PC-3 (cell line): ENCODE measurements around the gene GALNT1. TPM values are rescaled to one million over a fixed set of nuclear protein-coding genes. Genes with fewer than 3 reads are reported as not detected.

Experiments
- ATAC-seq: fragments of 200-7000 bp; cut with Tn5 transposase; 2 replicates; pipeline ENCODE4 v1.9.1; 2020; ENCODE audit warnings: mild to moderate bottlenecking, moderate library complexity
- BruUV-seq: library from RNA; stranded (reverse); fragments of 400-500 nt; replicated peaks from 2 replicates; lab custom pipeline; 2021; lab: Mats Ljungman, UMichigan
- CTCF ChIA-PET: fragments of 300-600 bp; sonication (Branson Sonifier 250); formaldehyde crosslinking; loops from one replicate; lab custom pipeline; 2022; ENCODE audit warnings: antibody characterized with exemption; lab: Charles Lee
- POLR2A ChIA-PET: fragments of 300-600 bp; sonication (Branson Sonifier 250); formaldehyde crosslinking; loops from one replicate; lab custom pipeline; 2022; ENCODE audit warnings: antibody characterized with exemption; ENCODE audit not compliant: unreplicated experiment; lab: Charles Lee
- DNase-seq: peaks from one replicate; pipeline ENCODE4 v3.0.0-alpha.2; 2015
- H2AFZ ChIP-seq: fragments of 300-600 bp; sonication (generic); 2 replicates; pipeline ENCODE4 v1.6.0; 2016; ENCODE audit warnings: antibody characterized with exemption, low read length
- H3F3A ChIP-seq: fragments of 300-600 bp; sonication (generic); one replicate; pipeline ENCODE4 v1.6.0; 2017; ENCODE audit warnings: antibody characterized with exemption, low read length, control low read depth, mild to moderate bottlenecking; ENCODE audit not compliant: unreplicated experiment
- H3K27ac ChIP-seq: fragments of 300-600 bp; sonication (generic); 2 replicates; pipeline ENCODE4 v1.5.1; 2016; ENCODE audit warnings: mild to moderate bottlenecking, low read length
- H3K27me3 ChIP-seq: fragments of 300-600 bp; sonication (generic); 2 replicates; pipeline ENCODE4 v1.6.1; 2016; ENCODE audit warnings: low read length, mixed read lengths
- H3K36me3 ChIP-seq: fragments of 300-600 bp; sonication (generic); 2 replicates; pipeline ENCODE4 v1.6.1; 2016; ENCODE audit warnings: low read depth, mixed run types, low read length, mixed read lengths
- H3K4me1 ChIP-seq: fragments of 300-600 bp; sonication (generic); 2 replicates; pipeline ENCODE4 v1.5.1; 2016; ENCODE audit warnings: low read length; ENCODE audit not compliant: insufficient read depth
- H3K4me2 ChIP-seq: fragments of 300-600 bp; sonication (generic); 2 replicates; pipeline ENCODE4 v1.6.0; 2016; ENCODE audit warnings: low read length
- H3K4me3 ChIP-seq: fragments of 300-600 bp; sonication (generic); 2 replicates; pipeline ENCODE4 v1.5.1; 2016; ENCODE audit warnings: mild to moderate bottlenecking, low read length, mixed read lengths
- H3K79me2 ChIP-seq: fragments of 300-600 bp; sonication (generic); 2 replicates; pipeline ENCODE4 v1.6.1; 2017; ENCODE audit warnings: low read length, mixed read lengths
- H3K9ac ChIP-seq: fragments of 300-600 bp; sonication (generic); 2 replicates; pipeline ENCODE4 v1.6.0; 2016; ENCODE audit warnings: mild to moderate bottlenecking, low read length
- H3K9me2 ChIP-seq: fragments of 300-600 bp; sonication (generic); replicated peaks from 2 replicates; pipeline ENCODE4 v1.6.1; 2016; ENCODE audit warnings: mixed run types, low read length, mixed read lengths
- H3K9me3 ChIP-seq: fragments of 300-600 bp; sonication (generic); 2 replicates; pipeline ENCODE4 v1.6.1; 2016; ENCODE audit warnings: low read length, mixed read lengths
- H4K20me1 ChIP-seq: fragments of 300-600 bp; sonication (generic); 2 replicates; pipeline ENCODE4 v1.6.1; 2016; ENCODE audit warnings: low read length, mixed read lengths
- CTCF ChIP-seq: fragments of 300-600 bp; sonication (generic); conservative IDR thresholded peaks from 2 replicates; pipeline ENCODE4 v1.5.1; 2017; ENCODE audit warnings: antibody characterized with exemption, low read depth, mild to moderate bottlenecking, low read length
- EZH2 ChIP-seq: fragments of 300-600 bp; sonication (generic); IDR thresholded peaks from one replicate; pipeline ENCODE4 v1.6.1; 2017; ENCODE audit warnings: antibody characterized with exemption, mild to moderate bottlenecking, low read length; ENCODE audit not compliant: unreplicated experiment
- EZH2phosphoT487 ChIP-seq: fragments of 300-600 bp; sonication (generic); IDR thresholded peaks from 2 replicates; pipeline ENCODE4 v1.6.1; 2018; ENCODE audit warnings: mild to moderate bottlenecking, antibody characterized with exemption, low read length, borderline replicate concordance
- intact Hi-C: fragments of 100-400 bp; cut with micrococcal nuclease; formaldehyde crosslinking; loops from 2 replicates; pipeline ENCODE4 v1.9.0; 2023
- total RNA-seq: library from RNA; depleted of rRNA; stranded (reverse); fragments of >200 nt; gene quantifications from 2 replicates; pipeline ENCODE4 v1.2.3, GENCODE V29; 2014

GALNT1 gene
- total RNA-seq, 1 experiment from 2014 or later, result 25.0 TPM

GRCh38 chr18:35641467-35641866 lies 59.9 kb downstream of the GALNT1 start:
- TF ChIP-seq EZH2 (no peak), CTCF (no peak), EZH2phosphoT487 (no peak)
- Histone ChIP-seq H3K9me2 (no peaks in the 10 kb centered on the region), H2AFZ (no peak overlapping the region), H3F3A (no peaks in the 10 kb centered on the region), H3K4me3 (no peak overlapping the region), H3K36me3 (no peaks in the 10 kb centered on the region), H3K9ac (no peak overlapping the region), H3K4me2 (no peak overlapping the region), H4K20me1 (no peaks in the 10 kb centered on the region), H3K79me2 (no peaks in the 10 kb centered on the region), H3K27me3 (no peaks in the 10 kb centered on the region), H3K27ac (no peak overlapping the region), H3K4me1 (peaks cover 9% of the 10 kb centered on the region), H3K9me3 (no peaks in the 10 kb centered on the region)
- ChIA-PET POLR2A (no interaction called here), CTCF (no interaction called here)
- intact Hi-C loops, result no loop called here
- ATAC-seq, result no peak
- BruUV-seq, result no TSS peak
- peak; percentile 1 for DNase-seq

GRCh38 chr18:35641916-35642315 lies 60.4 kb downstream of the GALNT1 start:
- BruUV-seq, result no TSS peak
- no peak for ATAC-seq
- intact Hi-C loops, result no loop called here
- CTCF ChIA-PET, result no interaction called here
- TF ChIP-seq EZH2, result no peak
- TF ChIP-seq CTCF, result no peak
- TF ChIP-seq EZH2phosphoT487, result no peak
- Histone ChIP-seq H3K79me2 (no peaks in the 10 kb centered on the region), H3K4me3 (no peak overlapping the region), H4K20me1 (no peaks in the 10 kb centered on the region), H3F3A (no peaks in the 10 kb centered on the region), H3K27ac (no peak overlapping the region), H3K9me2 (no peaks in the 10 kb centered on the region), H3K4me1 (peaks cover 9% of the 10 kb centered on the region), H3K36me3 (no peaks in the 10 kb centered on the region), H3K9me3 (no peaks in the 10 kb centered on the region), H3K4me2 (no peak overlapping the region), H2AFZ (no peak overlapping the region), H3K9ac (no peak overlapping the region), H3K27me3 (no peaks in the 10 kb centered on the region)
- DNase-seq, result peak; percentile 1
- POLR2A ChIA-PET, result no interaction called here

GRCh38 chr18:35642802-35643201 lies 61.3 kb downstream of the GALNT1 start:
- Histone ChIP-seq H3K9ac (no peak overlapping the region), H3K9me2 (no peaks in the 10 kb centered on the region), H3K36me3 (no peaks in the 10 kb centered on the region), H3K27ac (no peak overlapping the region), H3K79me2 (no peaks in the 10 kb centered on the region), H3K9me3 (no peaks in the 10 kb centered on the region), H3K4me3 (no peak overlapping the region), H4K20me1 (no peaks in the 10 kb centered on the region), H3F3A (no peaks in the 10 kb centered on the region), H3K4me2 (no peak overlapping the region), H2AFZ (no peak overlapping the region), H3K27me3 (no peaks in the 10 kb centered on the region), H3K4me1 (peaks cover 9% of the 10 kb centered on the region)
- no peak for DNase-seq
- ChIA-PET POLR2A (no interaction called here), CTCF (no interaction called here)
- ATAC-seq, result 0 out of 2 replicates have a peak, but pooled peaks have one; percentile 39
- no TSS peak for BruUV-seq
- no peak for TF ChIP-seq EZH2phosphoT487
- no peak for TF ChIP-seq CTCF
- no peak for TF ChIP-seq EZH2
- intact Hi-C loops, result no loop called here
